ENCODE results near the gene SLC29A4.
"Not testable (repeated sequence)": the region's sequence is repeated elsewhere in the genome, so short reads cannot be mapped to it uniquely, and the experiment has no call there.

The SLC29A4 gene, protein sequence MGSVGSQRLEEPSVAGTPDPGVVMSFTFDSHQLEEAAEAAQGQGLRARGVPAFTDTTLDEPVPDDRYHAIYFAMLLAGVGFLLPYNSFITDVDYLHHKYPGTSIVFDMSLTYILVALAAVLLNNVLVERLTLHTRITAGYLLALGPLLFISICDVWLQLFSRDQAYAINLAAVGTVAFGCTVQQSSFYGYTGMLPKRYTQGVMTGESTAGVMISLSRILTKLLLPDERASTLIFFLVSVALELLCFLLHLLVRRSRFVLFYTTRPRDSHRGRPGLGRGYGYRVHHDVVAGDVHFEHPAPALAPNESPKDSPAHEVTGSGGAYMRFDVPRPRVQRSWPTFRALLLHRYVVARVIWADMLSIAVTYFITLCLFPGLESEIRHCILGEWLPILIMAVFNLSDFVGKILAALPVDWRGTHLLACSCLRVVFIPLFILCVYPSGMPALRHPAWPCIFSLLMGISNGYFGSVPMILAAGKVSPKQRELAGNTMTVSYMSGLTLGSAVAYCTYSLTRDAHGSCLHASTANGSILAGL

DNA sequence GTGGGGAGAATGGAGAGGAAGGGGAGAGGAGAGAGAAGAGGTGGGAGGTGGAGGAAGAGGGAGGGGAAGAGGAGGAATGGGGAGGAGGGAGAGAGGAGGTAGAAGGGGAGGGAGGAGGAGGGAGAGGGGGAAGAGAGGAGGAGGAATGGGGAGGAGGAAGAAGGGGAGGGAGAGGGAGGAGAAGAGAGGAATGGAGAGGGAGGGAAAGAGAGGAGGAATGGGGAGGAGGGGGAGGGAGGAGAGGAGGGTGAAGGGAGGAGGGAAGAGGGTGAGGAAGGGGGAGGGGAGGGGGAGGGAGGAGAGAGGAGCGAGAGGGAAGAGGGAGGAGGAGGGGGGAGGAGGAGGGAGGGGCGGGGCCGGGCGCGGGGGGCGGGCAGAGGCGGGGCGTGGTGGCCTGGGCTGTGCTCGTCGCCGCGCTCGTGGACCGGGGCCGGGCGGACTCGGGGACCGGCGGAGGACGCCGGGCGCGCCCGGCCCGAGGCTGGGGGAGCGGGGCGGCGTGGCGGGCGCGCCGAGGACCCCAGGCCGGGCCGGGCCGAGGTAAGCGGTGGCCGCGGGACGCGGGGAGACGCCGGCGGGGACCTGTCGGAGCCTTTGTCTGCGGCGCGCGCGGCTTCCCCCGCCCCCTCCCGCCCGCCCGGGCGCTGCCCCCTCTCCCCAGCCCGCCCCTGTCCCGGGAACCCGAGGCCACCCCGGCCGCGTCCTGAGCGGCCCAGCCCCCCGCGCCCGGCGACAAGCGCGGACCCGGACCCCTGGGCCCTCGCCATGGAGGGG lies at the start of gene SLC29A4:
SLC29A4 (plus strand) TSS at position 401 of the 774 bp plus-strand sequence. CDS start 4,874 bp downstream, outside the sequence.
- DNase-seq (ENCODE audit: low spot score), result no peak

DNA sequence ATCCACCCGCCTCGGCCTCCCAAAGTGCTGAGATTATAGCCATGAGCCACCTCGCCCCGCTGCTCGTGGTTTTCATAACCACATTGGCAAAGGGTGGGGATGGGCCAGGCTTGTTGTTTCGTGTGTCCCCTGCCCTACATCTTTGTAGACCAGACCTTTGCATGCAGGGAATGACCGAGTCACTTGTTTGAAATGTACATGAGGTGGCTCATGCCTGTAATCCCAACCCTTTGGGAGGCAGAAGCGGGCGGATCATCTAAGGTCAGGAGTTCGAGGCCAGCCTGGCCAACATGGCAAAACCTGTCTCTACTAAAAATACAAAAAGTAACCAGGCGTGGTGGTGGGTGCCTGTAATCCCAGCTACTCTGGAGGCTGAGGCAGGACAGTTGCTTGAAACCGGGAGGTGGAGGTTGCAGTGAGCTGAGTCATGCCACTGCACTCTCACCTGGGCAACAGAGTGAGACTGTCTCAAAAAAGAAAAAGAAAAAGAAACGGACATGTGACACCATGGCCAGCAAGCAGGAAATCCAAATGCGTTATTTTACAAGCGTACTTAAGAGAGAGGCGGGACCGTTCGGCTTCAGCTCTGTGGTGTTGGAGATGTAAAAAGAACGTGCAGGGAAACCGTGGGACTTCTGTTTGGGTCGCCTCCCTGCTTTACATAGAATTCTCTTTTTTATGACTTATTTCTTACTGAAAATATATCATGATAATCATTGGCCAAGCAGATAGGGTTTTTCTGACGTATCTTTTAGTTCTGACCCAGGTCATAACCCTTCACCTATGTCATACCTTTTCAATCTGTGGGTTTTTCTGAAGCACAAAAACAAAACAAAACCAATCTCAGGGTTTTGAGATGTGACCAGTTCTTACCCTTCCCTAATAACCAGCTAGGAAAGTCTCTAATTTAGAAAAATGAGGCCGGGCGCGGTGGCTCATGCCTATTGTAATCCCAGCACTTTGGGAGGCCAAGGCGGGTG lies 47.6 kb upstream of the SLC29A4 start:
- peak; percentile 42 for DNase-seq (ENCODE audit: low spot score)

DNA sequence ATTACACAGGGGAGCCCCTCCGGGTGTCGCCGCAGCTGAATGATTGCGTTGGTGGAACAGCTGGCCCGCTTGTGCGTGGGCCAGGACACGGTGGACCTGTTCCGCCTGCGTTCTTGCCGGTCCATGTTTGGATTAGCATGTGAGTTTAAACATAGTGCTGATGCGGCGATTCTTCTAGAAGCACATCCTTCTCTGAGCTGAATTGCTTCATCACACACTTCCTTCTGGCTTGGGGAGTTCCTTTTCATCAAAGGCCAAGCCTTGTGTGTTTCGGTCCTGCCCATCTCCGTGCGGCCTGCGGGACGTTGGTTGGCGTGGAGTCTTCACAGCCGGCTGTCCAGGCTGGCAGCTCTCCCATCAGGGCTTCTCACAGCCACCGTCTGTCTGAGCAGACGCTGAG lies 45.5 kb upstream of the SLC29A4 start:
- DNase-seq (ENCODE audit: low spot score), result no peak

DNA sequence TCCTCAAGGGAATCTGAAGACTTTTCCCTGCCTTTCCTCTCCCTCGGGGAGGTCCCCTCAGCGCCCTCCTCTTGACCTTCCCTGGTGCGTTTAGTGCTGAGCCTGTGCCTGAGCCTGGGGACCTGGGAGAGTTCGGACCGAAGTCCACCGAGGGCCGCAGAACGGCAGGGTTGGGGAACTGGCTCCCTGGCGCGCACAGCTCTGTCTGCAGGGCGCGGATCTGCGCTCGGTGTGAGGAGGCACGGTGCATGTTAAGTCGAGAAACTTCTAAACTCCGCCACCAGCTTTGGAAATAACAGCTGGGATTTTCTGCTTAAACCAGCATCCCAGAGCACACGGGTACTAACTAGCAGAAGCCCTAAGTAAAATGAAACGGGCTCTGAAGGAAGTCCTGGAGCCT lies 44.2 kb upstream of the SLC29A4 start:
- no peak for DNase-seq (ENCODE audit: low spot score)

DNA sequence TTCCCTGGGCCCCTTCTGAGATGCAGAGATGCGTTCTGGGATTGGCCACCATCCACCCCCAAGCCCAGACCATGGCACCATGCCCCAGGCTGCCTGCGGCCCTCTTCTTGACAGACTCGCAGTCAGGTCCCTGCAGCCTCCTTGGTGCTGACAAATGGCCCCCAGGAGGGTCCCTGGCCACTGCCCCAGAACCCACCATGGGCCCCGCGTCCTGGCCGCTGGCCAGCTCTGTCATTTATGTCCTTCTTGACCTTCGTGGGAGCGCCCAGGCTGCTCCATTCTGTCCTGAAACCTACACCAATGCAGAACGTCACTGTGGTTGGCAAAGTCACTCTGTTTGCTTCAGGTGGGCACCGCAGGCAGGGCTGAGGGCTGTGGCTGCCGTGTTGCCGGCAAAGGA lies 39.5 kb upstream of the SLC29A4 start:
- no peak for DNase-seq (ENCODE audit: low spot score)

DNA sequence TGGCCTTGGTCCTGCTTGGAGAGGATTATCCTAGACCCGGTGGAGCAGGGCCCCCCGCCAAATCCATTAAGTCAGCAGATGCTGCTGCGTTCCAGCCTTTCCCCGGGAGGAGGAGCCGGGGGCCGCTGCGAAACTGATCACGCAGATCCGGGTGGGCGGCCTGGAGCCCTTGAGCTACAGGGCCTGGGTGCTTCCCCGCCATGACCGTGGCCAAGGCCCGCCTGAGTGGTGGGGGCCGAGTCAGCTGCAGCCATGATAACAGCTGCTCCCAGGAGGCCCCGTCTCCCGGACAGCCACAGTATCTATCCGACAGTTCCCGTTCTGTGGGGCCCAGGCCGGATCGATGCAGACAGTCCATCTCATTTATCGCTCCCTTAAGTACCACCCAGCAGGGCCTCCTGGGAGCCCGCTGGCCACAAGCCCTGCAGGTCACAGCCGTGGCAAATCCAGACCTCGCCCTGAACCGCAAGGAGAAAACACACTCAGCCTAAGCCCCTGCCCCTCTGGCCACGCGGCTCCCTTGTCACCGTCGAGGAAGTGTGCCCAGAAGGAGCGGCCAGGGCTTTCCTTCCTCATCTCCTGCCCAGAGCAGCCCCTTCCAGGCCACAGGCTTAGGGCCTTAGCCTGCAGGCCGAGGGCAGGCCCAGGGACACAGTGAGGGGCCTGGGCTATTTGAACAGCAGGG lies 34.4 kb upstream of the SLC29A4 start:
- DNase-seq (ENCODE audit: low spot score), result no peak

DNA sequence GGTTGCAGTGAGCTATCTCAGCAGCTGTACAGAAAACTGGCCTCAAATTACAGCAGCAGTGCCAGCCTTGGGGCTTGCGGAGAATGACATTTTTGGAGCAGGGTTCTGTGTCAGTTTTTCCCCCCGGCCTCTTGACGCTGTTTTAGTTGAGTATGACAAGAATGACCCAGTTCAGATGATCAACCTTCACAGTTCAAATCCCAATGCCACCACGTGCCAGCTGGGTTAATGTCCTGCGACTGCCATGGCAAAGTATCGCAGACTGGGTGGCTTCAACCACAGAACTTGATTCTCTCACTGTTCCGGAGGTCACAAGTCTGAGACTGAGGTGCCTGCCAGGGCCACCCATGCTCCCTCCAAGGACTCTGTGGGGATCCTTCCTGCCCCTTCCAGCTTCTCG lies 32.0 kb upstream of the SLC29A4 start:
- not testable (repeated sequence) for DNase-seq (ENCODE audit: low spot score)

DNA sequence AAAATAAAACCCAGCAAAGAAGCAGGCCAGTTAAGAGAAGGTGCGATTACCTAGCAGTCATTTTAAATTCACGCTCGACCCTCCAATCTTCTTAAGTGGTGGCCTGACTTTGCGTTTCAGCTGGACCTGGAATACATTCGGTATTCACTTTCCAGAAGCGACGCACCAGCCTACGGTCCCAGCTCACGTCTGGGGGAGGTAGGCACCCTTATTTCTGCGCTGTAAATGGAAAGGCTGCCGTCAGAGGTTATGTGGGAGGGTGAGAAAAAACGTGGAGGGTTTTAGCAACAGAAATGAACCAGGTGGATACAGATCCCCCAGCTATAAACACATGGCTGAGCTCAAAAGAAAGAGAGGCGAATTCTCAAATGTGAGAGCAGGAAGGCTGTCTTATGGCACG lies 29.2 kb upstream of the SLC29A4 start:
- DNase-seq (ENCODE audit: low spot score), result not testable (repeated sequence)

DNA sequence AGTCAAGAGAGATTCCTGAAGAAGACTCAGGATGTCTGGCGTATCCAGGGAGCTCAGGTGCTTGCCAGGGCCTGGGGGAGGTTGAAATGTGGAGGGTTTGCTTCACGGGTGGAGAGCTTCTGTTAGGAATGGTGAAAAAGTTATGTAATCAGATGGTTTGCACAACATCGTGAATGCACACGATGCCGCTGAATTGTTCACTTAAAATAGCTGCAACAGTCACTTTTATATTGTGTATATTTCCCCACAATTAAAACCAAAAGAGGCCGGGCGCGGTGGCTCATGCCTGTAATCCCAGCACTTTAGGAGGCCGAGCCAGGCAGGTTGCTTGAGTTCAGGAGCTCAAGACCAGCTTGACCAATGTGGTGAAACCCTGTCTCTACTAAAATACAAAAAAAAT lies 28.4 kb upstream of the SLC29A4 start:
- DNase-seq (ENCODE audit: low spot score), result not testable (repeated sequence)

DNA sequence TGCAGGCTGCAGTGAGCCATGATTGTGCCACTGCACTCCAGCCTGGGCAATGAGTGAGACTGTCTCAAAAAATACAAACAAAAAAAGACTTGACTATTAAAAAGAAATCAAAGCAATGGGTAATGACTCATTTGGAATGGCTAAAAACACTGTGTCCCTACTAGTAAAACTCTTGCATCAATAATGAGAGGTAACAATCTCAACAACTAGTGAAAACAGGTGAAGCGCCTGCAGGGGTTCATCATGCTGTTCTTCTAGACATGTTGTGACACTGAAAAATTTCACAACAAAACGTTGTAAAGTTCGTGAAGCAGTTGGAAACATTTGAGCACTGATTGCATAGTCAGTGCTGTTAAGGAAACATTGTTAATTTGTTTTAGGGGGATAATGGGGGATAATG lies 26.9 kb upstream of the SLC29A4 start:
- DNase-seq (ENCODE audit: low spot score), result no peak

DNA sequence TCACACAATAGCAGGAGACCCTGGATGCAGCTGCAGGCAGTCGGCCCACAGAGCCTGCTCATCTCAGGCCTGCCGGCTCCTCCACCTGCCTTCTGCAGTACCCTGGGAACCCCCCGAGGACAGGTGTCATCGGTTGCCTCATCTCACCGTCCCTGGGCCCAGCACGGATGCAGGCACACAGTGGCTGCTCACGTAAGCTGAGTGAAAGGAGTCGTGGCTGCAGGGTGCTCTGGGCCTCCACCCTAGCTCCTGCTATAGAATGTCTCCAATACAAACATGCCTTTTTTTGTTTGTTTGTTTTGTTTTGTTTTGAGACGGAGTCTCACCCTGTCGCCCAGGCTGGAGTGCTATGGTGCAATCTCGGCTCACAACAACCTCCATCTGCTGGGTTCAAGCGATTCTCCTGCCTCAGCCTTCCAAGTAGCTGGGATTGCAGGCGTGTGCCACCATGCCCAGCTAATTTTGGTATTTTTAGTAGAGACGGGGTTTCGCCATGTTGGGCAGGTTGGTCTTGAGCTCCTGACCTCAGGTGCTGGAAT lies 22.1 kb upstream of the SLC29A4 start:
- DNase-seq (ENCODE audit: low spot score), result not testable (repeated sequence)

DNA sequence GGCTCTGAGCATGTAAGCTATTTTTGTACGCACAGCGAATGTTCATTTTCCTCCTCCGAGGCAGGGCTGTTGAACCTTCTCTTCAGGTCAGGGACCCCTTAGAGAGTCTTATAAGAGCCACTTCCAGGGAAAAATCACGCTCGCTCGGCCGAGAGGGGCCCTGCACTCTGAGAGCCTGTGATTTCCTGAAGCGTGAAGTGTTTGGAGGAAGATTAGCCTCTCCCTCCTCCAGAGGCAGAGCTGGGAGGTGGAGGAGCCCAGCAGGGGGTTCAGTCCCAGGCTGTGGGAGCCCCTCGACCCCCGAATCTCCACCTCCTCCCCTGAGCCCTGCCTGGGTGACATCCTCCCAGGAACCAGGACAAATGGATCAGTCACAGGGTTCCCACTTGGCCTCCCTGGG lies 19.7 kb upstream of the SLC29A4 start:
- DNase-seq (ENCODE audit: low spot score), result not testable (repeated sequence)

DNA sequence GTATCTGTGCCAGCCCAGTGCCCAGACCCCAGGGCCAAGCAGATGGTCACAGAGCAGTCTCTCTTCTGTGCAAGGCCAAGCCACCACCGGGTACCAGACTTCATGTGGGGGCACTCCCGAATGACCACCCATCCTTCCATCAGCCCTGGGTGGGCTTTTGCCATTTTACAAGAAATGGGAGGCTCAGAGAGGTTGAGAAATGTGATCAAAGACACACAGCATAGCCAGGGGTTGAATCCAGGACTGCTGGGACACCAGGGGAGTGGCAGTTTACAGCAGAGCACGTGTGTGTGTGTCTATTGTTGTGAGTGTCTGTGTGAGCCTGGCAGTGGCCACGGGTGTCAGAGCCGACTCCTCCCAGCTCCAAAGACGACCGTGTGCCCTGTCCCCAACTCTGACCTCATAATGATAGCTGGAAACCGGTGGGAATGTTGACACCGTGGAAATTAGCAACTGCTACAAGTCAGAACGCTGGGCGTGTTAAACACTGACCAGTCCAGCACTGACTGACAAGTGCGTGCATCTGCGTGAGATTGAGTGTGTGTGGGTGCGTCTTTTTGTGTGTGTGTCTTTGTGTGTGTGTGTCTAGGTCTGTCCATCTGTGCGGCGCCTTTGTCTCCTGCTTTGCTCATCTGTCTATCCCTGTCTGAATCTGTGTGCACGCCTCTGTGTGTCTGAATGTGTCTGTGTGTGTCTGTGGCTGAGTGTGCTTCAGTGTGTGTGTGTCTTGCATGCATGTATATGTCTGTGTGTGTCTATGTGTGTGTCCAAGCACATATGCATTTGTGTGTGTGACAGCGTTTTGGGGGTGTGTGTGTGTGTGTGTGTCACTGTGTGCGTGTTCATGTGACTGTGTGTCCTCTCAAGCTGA lies 17.2 kb upstream of the SLC29A4 start:
- no peak for DNase-seq (ENCODE audit: low spot score)

DNA sequence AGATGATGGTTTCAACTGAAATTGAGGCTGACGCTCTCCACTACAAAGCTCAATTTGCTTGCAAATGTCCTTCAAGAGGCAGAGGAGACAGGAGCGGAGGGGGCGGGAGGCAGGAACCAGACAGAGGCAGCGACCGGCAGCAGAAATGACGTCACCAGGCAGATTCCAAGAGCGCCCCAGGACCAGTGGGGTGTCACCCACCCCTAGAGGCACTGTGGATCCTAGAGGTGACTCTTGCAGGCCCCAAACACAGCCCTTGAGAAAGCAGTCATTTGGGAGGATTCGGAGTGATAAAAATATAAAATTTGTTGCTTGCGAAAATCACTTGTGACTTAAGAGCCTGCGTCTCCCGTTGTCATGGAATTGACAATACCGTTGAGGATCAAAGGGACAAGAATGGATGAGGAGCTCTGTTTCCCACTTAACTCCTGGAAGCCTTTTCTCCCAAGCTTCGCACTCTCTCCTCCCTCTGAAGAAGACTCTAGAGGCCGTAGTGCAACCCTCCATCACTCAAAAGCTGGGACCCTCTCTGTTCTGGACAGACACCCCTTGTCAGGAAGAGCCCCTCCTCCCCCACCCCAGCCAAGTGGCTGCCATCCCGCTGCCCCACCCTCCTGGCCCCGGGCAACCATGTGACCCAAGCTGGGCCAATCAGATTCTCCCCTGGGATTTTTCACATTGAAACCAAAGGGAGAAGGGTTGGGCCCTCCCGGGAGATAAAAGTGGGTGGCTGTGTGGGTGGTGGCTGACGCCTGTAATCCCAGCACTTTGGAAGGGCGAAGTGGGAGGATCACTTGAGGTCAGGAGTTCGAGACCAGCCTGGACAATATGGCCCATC lies 16.3 kb upstream of the SLC29A4 start:
- DNase-seq (ENCODE audit: low spot score), result no peak

DNA sequence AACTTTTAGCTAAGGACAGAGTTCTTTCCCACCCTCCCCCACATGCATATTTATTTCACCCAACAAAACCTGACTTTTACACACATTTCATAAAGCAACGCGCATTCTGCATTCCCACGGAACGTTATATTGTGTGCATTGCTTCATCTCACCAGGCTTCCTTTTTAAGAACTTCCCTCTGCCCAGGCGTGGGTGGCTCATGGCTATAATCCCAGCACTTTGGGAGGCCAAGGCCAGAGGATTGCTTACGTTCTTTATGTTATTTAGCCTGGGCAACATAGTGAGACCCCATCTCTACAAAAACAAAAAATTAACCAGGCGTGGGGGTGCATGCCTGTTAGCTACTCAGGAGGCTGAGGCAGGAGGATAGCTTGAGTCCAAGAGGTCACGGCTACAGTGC lies 14.9 kb upstream of the SLC29A4 start:
- not testable (repeated sequence) for DNase-seq (ENCODE audit: low spot score)

DNA sequence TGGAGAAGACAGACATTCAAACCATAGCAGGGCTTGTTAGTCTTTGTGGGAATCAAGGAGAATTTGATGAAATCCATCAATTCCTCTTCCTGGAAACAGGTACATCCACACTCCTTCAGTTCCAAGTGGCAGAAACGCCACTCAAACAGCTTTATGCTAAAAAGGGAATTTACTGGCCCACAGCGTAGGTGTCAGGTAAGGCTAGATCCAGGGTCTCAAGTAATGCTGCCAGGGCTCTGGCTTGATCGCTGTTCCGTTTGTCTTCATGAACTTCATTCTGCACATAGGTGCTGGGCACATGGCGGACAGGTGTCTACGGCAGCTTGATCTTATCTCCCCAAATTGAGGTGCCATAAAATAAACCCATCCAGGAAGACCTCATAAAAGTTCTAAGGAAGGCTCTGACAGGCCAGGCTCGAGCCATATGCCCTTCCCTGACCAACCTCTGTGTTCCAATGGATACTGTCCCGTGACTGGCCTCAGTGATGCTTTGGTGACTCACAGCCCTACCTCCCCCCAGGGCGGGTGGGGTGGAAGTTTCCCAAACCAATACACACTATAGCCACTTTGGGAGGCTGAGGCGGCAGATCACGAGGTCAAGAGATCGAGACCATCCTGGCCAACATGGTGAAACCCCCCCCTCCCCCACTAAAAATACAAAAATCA lies 12.6 kb upstream of the SLC29A4 start:
- DNase-seq (ENCODE audit: low spot score), result not testable (repeated sequence)

DNA sequence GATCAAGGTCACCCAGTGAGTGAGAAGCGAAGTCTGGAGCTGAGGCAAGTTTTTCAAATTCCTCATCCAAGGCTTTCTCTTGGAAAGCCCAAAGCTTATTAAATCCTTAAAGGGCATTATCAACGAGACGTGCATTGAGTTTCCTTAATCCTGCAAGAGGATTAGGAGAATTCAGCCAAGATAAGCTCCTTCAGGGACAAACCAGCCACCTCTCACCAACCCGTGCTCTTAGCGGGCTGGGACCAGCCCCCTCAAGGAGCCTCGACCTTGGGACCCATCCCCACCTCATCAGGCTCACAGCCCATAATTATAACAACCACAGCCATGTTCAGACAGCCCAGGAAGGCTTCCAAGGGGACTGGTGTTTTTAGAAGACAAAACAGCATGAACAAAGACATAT lies 12.0 kb upstream of the SLC29A4 start:
- no peak for DNase-seq (ENCODE audit: low spot score)

DNA sequence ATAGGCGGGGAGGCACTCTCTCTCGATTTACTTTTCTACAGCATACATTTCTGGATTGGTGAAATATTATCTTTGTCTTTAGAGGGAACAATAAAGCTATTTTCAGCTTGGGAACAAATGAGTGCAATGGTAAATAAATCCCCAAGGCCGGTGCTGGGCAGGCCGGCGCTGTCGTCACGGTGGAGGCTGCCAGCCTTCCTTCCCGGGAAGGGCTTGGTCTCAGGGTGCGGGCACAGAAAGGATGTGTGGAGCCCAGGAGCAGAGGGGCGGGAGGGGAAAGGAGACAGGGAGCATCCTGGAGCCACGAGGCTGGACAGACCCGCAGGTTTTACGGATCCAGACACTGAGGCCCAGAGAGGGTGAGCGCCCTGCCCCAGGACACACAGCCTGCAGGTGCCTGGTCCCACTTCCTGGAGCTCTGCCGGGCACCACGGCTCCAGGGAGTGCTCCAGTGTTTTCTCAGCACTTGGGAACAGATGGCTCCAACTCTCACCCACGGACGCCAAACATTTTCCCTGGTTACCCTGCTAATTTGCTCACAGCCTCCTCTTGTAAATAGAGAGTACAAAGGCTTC lies 8.8 kb upstream of the SLC29A4 start:
- not testable (repeated sequence) for DNase-seq (ENCODE audit: low spot score)
